Lung (tissue), 12 donors: Measurements from ENCODE around the gene ZNF3. TPM values are rescaled to one million over a fixed set of nuclear protein-coding genes. Genes with fewer than 3 reads are reported as not detected.

Experiments
- ATAC-seq: fragments of 200-7000 bp; cut with Tn5 transposase; one replicate; pipeline ENCODE4 v1.9.1; 2020; ENCODE audit warnings: moderate number of reproducible peaks; ENCODE audit not compliant: insufficient read depth, low FRiP score
- DNase-seq, 3 donors: peaks; one replicate each; pipeline ENCODE4 v3.0.0-alpha.2; 2013 to 2017
- H3K27ac ChIP-seq, 2 donors: one replicate each; pipeline ENCODE4 v1.5.1; 2013; ENCODE audit warnings: mild to moderate bottlenecking in 2 of 2, moderate library complexity in 2 of 2, control low read depth in 1 of 2, inconsistent platforms in 1 of 2, low read depth in 1 of 2, low read length in 1 of 2
- H3K27me3 ChIP-seq, 3 donors: one replicate each; pipeline ENCODE4 v1.5.1; 2013; ENCODE audit warnings: low read length in 2 of 3; ENCODE audit not compliant: control insufficient read depth in 3 of 3, insufficient read depth in 3 of 3
- H3K36me3 ChIP-seq, 4 donors: one replicate each; pipeline ENCODE4 v1.5.1; 2013; ENCODE audit warnings: low read length in 4 of 4, mild to moderate bottlenecking in 1 of 4, moderate library complexity in 1 of 4; ENCODE audit not compliant: control insufficient read depth in 4 of 4, insufficient read depth in 4 of 4
- H3K4me1 ChIP-seq, 5 donors: one replicate each; pipeline ENCODE4 v1.5.1; 2013; ENCODE audit warnings: low read length in 5 of 5, mild to moderate bottlenecking in 2 of 5, moderate library complexity in 1 of 5; ENCODE audit not compliant: control insufficient read depth in 5 of 5, insufficient read depth in 5 of 5
- H3K4me3 ChIP-seq: one replicate; pipeline ENCODE4 v1.5.1; 2013; ENCODE audit warnings: mild to moderate bottlenecking, control low read depth, moderate library complexity
- H3K9ac ChIP-seq, 2 donors: one replicate each; pipeline ENCODE4 v1.5.1; 2013; ENCODE audit warnings: low read length in 2 of 2, control low read depth in 1 of 2; ENCODE audit not compliant: insufficient read depth in 1 of 2
- H3K9me3 ChIP-seq, 4 donors: one replicate each; pipeline ENCODE4 v1.5.1; 2013; ENCODE audit warnings: low read length in 3 of 4, mild to moderate bottlenecking in 1 of 4, moderate library complexity in 1 of 4; ENCODE audit not compliant: control insufficient read depth in 4 of 4, insufficient read depth in 3 of 4
- WGBS, 2 donors: extraction: QIAGEN DNeasy Blood & Tissue Kit; methylation state at CpG; one replicate each; pipeline ENCODE4 v1.1.7; 2013; 5-methylcytosine and 5-hydroxymethylcytosine counted together
- polyA plus RNA-seq, 2 donors: library from polyadenylated mRNA; stranded (reverse); fragments of 200-250 nt; gene quantifications; one replicate each; pipeline ENCODE4 v1.2.1, GENCODE V29; 2013
- total RNA-seq, 2 donors: library from RNA; depleted of rRNA in 1 of 2; stranded (reverse); fragments of >200 nt in 1 of 2; gene quantifications; one replicate each; pipeline ENCODE4 v1.2.1, GENCODE V29; 2014 to 2021
- TF ChIP-seq, protein P1 (sequence below): IDR thresholded peaks from 2 replicates; pipeline ENCODE4 v1.5.1; 2012; ENCODE audit warnings: mild to moderate bottlenecking; ENCODE audit errors: control extremely low read depth, extremely low read depth
- donor health status: control.
- donor health status: control.
- donor health status: Bipolar disorder and iron deficiency.
- donor health status: healthy.
- donor health status: DM: yes; HTN: yes; CAD: no.

The ZNF3 gene
- total and polyA plus RNA-seq, 4 donors = 12.8 to 30.5 (median 23.4) TPM

DNA sequence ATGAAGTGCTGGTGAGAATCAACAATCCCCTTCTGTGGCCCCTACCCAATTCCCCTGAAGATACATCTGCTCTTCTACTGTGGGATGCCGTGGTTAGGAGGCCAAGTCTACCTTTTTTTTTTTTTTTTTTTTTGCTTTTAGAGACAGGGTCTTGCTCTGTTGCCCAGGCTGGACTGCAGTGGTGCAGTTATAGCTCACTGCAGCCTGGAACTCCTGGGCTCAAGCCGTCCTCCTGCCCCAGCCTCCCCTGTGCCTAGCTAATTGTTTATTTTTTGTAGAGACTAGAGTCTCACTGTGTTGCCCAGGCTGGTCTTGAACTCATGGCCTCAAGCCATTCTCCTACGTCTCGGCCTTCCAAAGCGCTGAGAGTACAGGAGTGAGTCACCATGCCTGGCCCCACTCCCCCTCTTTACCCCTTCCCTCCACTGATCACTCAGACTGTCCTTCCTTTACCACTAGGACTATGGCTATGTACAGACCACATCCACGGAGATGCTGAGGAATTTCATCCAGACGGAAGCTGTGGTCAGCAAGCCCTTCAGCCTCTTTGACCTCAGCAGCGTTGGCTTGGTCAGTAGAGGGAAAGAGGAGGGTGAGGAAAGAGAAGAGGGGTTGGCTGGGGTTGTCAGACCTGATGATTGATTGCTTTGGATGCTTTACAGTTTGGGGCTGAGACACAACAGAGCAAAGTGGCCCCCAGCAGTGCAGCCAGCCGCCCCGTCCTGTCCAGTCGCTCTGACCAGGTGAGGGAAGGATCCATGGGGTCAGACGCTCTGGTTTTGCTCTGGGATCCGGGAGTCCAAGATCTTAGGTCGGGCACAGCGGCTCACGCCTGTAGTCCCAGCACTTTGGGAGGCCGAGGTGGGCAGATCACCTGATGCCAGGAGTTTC is 21.7 kb upstream of the ZNF3 start:
- no peak overlapping the region for H3K9ac ChIP-seq
- TF ChIP-seq, protein P1, sequence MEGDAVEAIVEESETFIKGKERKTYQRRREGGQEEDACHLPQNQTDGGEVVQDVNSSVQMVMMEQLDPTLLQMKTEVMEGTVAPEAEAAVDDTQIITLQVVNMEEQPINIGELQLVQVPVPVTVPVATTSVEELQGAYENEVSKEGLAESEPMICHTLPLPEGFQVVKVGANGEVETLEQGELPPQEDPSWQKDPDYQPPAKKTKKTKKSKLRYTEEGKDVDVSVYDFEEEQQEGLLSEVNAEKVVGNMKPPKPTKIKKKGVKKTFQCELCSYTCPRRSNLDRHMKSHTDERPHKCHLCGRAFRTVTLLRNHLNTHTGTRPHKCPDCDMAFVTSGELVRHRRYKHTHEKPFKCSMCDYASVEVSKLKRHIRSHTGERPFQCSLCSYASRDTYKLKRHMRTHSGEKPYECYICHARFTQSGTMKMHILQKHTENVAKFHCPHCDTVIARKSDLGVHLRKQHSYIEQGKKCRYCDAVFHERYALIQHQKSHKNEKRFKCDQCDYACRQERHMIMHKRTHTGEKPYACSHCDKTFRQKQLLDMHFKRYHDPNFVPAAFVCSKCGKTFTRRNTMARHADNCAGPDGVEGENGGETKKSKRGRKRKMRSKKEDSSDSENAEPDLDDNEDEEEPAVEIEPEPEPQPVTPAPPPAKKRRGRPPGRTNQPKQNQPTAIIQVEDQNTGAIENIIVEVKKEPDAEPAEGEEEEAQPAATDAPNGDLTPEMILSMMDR = no peak
- 92 to 93% methylated on average over 17 of the region's 17 CpGs for WGBS, 2 donors

DNA sequence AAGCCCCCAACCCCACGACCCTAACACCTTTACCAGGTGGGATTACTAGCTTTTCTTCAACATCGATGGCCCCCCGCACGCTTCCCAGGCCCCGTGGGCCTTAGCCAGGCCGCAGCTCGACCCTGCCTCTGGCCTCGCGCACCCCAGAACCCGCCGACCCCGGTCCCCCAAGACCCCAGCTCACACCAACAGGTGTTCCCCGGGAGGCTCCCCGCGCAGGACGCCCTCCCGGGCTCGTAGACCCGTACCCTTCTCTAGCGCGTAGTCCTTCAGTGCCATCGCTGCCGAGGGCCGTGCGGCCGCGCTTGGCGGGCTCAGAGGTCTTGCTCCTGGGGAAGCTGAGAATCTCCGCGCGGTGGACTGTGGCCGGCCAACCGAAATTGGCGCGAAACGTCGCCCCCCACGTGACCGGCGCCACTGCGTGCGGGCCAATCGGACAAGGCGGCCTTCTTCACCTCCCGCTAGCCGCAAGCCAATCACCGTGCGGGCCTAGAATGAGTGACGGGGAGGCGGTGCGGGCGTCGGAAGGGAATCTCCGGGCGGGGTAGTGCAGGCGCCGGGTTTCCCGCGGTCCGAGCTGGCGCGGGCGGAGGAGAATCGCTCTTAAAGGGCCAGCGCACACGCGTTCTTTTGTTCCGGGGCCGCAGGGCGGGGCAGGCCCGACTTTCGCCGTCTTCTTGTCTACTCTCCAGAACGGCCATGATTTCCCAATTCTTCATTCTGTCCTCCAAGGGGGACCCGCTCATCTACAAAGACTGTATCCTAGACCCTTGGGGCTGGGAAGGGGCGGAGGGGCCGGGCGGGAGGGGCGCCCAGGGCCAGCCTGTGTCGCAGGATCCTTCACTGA is 19.7 kb upstream of the ZNF3 start, which contains the start of the genes AP4M1 and MCM7:
TSS of gene AP4M1 (plus strand) at position 628 of the 847 bp plus-strand sequence. CDS start at position 700, 72 bp downstream.
TSS of gene MCM7 (minus strand) at position 382 of the 847 bp plus-strand sequence. CDS start at position 279, 103 bp downstream.
- Histone ChIP-seq H3K9me3 (no peaks in the 10 kb centered on the region), H3K27me3 (no peaks in the 10 kb centered on the region), H3K9ac (peak within 1 kb of the TSS; percentile 46 to 76), H3K36me3 (peaks cover 18 to 42% (median 35%) of the 10 kb centered on the region in 4 donors), H3K4me3 (peak within 1 kb of the TSS; percentile 76), H3K4me1 (peaks cover 0 to 15% (median 11%) of the 10 kb centered on the region in 5 donors), H3K27ac (peak within 1 kb of the TSS; percentile 84 to 87)
- peak; percentile 99 for DNase-seq
- WGBS, 2 donors = 0% methylated on average over 80 of the region's 80 CpGs
- ATAC-seq = peak; percentile 96
- TF ChIP-seq, protein P1 = no peak

More for the DNA sequence above, 21.7 kb upstream of the ZNF3 start:
- no peaks in the 10 kb centered on the region for H3K27me3 ChIP-seq
- H3K36me3 ChIP-seq = peaks cover 11 to 47% (median 22%) of the 10 kb centered on the region in 4 donors
- H3K9me3 ChIP-seq = no peaks in the 10 kb centered on the region
- H3K4me3 ChIP-seq = no peak overlapping the region
- DNase-seq (no peak), ATAC-seq (no peak)
- H3K27ac ChIP-seq = no peak overlapping the region
- peaks cover 0 to 15% (median 11%) of the 10 kb centered on the region in 5 donors for H3K4me1 ChIP-seq

DNA sequence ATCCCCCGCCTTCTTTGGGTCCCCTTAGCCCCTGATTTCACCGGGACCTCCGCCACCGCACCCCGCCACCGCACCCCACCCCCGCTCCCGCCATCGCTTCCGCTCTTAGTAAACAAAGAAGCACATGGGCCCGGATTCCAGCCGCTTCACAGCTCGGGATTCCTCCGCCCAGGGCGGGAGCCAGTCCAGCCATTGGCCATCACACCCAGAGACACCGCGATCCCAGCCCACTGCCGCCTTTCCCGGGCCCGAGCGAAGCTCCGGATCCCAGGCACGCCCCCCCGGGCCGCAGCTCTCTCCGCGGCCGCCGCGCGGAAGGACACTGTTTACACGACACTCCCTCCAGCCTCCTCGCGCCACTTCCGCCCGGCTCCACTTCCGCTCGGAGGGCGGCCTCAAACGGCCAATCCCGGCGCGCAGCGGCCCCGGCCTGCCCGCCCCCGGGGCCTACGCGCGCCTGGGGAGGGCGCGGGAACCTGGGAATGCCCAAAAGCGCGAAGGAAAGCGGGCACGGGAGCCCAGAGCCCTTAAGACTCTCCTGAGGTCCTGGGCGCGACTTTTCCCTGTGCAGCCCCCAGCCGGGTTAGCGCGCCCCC is 19.0 kb upstream of the ZNF3 start:
- 0 to 1% methylated on average over 57 to 61 of the region's 61 CpGs for WGBS, 2 donors
- peak overlapping the region; percentile 44 to 76 for H3K9ac ChIP-seq

More for the DNA sequence above, 19.0 kb upstream of the ZNF3 start:
- Histone ChIP-seq H3K27ac (peak overlapping the region; percentile 79 to 84), H3K27me3 (no peaks in the 10 kb centered on the region), H3K4me3 (peak overlapping the region; percentile 76), H3K4me1 (peaks cover 0 to 15% (median 11%) of the 10 kb centered on the region in 5 donors), H3K36me3 (peaks cover 18 to 42% (median 40%) of the 10 kb centered on the region in 4 donors), H3K9me3 (no peaks in the 10 kb centered on the region)
- TF ChIP-seq, protein P1 = no peak
- peak; percentile 96 to 98 (median 97) for DNase-seq
- peak; percentile 93 for ATAC-seq
